Adrenal gland (tissue), 12 donors: ENCODE measurements around the gene CDRT4. TPM values are rescaled to one million over a fixed set of nuclear protein-coding genes. Genes with fewer than 3 reads are reported as not detected.
A peak's percentile ranks its signal among the peaks of the same experiment; 100 is the strongest.

Experiments
- DNase-seq, 7 donors: peaks; one replicate each; pipeline ENCODE4 v3.0.0-alpha.2; 2019 to 2020
- H3K27ac ChIP-seq, 5 donors: fragments of 200-600 bp; sonication (generic) in 4 of 5; 1 replicate in 3 of 5; 2 replicates in 2 of 5; pipeline versions ENCODE4 v1.5.1 to v1.8.0; 2016 to 2020; ENCODE audit warnings: mild to moderate bottlenecking in 1 of 5
- H3K27me3 ChIP-seq: fragments of 200-600 bp; 2 replicates; pipeline ENCODE4 v1.8.0; 2021
- H3K36me3 ChIP-seq, 2 donors: fragments of 200-600 bp; replicated peaks in 1 of 2; 1 replicate in 1 of 2; 2 replicates in 1 of 2; pipeline versions ENCODE4 v1.5.1 to v1.8.0; 2018 to 2022
- H3K4me1 ChIP-seq, 2 donors: fragments of 200-600 bp; replicated peaks in 1 of 2; 1 replicate in 1 of 2; 2 replicates in 1 of 2; pipeline versions ENCODE4 v1.5.1 to v1.8.0; 2018 to 2021
- H3K4me3 ChIP-seq, 4 donors: fragments of 200-600 bp; sonication (generic) in 3 of 4; one replicate each; pipeline ENCODE4 v1.5.1; 2016 to 2018
- H3K9me3 ChIP-seq, 3 donors: fragments of 200-600 bp; sonication (generic) in 1 of 3; replicated peaks in 1 of 3; 1 replicate in 2 of 3; 2 replicates in 1 of 3; pipeline versions ENCODE4 v1.5.1 to v1.8.0; 2016 to 2021
- POLR2A ChIP-seq, 2 donors: fragments of 450-650 bp; IDR thresholded peaks; one replicate each; pipeline ENCODE4 v1.6.1; 2017; ENCODE audit warnings: antibody characterized with exemption in 2 of 2, mild to moderate bottlenecking in 2 of 2, moderate library complexity in 1 of 2
- whole genome bisulfite sequencing, 4 donors: extraction: QIAGEN DNeasy Blood & Tissue Kit in 2 of 4; methylation state at CpG; one replicate each; pipeline versions ENCODE4 v1.1.5 to v1.1.7; 2013 to 2017; 5-methylcytosine and 5-hydroxymethylcytosine counted together
- intact Hi-C, 2 donors: fragments of 100-400 bp; cut with DNase I; formaldehyde crosslinking; loops; one replicate each; pipeline versions ENCODE4 v1.14.1 to v1.15.0; 2022 to 2023
- polyA plus RNA-seq, 3 donors: library from polyadenylated mRNA; stranded (reverse); fragments of 200-250 nt in 2 of 3; fragments of 350-450 nt in 1 of 3; fragmentation: Illumina TruSeq in 1 of 3; extraction: RNeasy Lipid Tissue Mini Kit (QIAGEN cat#74804) in 1 of 3; gene quantifications; one replicate each; pipeline ENCODE4 v1.2.3, GENCODE V29; 2013 to 2014
- total RNA-seq, 9 donors: library from RNA; depleted of rRNA in 4 of 9; stranded (reverse); fragments of >200 nt in 4 of 9; fragments of 120-200 nt in 1 of 9; fragmentation: NEBNext Ultra II Directional in 1 of 9; extraction: Animal tissue kit (Norgen Biotek cat#: 25700) in 1 of 9; gene quantifications; one replicate each; pipeline versions ENCODE4 v1.1.0 to v1.2.4, GENCODE V29; 2013 to 2023
- TF ChIP-seq, protein P1 (sequence below), 6 experiments: fragments of 450-650 bp in 4 of 6; fragments of 200-600 bp in 2 of 6; sonication (generic) in 1 of 6; IDR thresholded peaks; 1 replicate in 5 of 6; 2 replicates in 1 of 6; pipeline versions ENCODE4 v1.5.1 to v1.8.0; 2016 to 2021; ENCODE audit warnings: antibody characterized with exemption in 6 of 6, mild to moderate bottlenecking in 2 of 6, moderate library complexity in 1 of 6
- donor health status: healthy with polysubstance abuse.
- donor health status: Bipolar disorder and iron deficiency.
- donor health status: DM: yes; HTN: yes; CAD: no.
- donor health status: DM: no; HTN: no; CAD: no.
- donor health status: DM: no; HTN: no; CAD: no.
- donor health status: DM: yes; HTN: yes; CAD: no.

The CDRT4 gene
- total and polyA plus RNA-seq, 12 donors, result 1.5 to 49.6 (median 11.5) TPM

DNA sequence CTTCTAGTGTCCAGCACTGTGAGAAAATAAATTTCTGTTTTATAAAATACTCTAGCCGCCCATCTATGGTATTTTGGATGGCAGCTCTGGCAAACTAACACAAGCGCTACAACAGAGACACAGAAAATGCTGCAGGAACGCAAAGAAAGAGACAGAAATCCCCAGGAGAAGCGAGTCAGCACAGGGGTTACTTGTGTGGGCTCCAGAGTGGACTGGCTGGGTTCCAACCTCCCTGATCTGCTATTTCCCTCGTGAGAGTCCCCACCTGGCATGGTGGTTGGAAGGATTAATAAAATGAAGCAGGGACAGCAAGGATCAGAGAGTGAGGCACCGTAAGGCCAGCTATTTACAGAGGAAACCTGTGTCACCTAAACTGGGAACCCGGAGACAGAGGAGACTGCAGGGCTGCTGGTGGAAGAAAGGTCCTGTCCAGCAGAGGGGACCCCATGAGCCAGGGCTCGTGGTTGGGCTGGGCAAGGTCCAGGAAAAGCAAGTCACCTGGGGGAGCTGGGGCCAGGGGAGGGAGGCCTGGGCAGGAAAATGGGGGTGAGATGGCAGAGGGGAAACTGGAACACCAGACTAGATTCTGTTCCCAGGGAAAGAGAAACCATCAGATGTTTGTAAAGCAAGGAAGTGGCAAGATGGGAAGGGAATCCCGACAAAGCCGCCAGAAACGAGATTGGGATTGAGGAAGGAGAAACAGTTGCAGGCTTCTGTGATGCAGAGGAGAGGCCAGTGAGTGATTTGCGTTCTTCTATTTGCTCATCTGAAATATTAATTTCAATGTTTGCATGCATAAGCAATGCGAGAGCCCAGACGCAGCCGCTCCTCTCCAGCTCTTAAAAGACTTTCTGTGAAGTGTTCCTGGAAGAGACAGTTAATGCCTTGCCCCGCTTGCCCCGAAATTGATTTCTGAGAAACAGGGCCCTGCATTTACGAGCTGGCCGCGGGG lies 63.0 kb downstream of the CDRT4 start:
- peak in 1 of 7 donors; percentile 43 for DNase-seq
- no peak overlapping the region for H3K27ac ChIP-seq
- H3K36me3 ChIP-seq, result no peaks in the 10 kb centered on the region
- H3K9me3 ChIP-seq, result no peaks in the 10 kb centered on the region
- no peaks in the 10 kb centered on the region for H3K27me3 ChIP-seq
- intact Hi-C loops, result no loop called here
- no peak overlapping the region for H3K4me3 ChIP-seq
- 78 to 88% (median 85%) methylated on average over 20 of the region's 20 CpGs for WGBS, 4 donors
- peaks cover 0 to 2% of the 10 kb centered on the region in 2 donors for H3K4me1 ChIP-seq
- TF ChIP-seq, protein P1, sequence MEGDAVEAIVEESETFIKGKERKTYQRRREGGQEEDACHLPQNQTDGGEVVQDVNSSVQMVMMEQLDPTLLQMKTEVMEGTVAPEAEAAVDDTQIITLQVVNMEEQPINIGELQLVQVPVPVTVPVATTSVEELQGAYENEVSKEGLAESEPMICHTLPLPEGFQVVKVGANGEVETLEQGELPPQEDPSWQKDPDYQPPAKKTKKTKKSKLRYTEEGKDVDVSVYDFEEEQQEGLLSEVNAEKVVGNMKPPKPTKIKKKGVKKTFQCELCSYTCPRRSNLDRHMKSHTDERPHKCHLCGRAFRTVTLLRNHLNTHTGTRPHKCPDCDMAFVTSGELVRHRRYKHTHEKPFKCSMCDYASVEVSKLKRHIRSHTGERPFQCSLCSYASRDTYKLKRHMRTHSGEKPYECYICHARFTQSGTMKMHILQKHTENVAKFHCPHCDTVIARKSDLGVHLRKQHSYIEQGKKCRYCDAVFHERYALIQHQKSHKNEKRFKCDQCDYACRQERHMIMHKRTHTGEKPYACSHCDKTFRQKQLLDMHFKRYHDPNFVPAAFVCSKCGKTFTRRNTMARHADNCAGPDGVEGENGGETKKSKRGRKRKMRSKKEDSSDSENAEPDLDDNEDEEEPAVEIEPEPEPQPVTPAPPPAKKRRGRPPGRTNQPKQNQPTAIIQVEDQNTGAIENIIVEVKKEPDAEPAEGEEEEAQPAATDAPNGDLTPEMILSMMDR (IDR thresholded peaks at IDR 0.05), result no peak
- TF ChIP-seq POLR2A (IDR thresholded peaks at IDR 0.05), result no peak

DNA sequence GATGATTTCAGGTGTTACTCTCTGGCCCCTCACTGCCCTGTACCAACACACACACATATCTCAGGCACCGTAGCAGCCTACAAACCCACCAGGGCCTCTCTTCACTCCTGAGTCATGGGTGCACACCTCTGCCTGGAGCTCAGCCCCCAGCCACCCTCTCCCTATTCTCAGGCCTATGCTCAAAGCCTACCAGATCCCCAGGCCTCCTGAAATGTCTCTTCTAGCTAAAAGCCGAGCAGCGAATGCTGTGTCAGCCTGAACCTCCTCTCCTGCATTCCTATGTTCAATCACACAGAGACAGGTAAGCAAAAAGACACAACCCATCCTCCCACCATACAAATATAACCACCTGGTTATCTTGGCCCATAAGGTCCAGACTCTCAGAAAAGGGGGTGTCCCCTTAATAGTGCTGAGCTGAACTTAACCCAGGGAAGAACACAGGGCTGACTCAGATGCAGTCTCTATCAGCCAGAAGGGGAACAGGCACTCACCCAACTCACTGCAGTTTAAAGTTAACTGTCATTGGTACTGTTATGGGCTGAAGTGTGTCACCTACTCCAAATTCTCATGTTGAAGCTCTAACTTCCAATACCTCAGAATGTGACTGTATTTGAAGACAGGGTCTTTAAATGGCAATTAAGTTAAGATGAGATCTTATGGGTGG lies 64.0 kb downstream of the CDRT4 start:
- Histone ChIP-seq H3K27ac (no peak overlapping the region), H3K36me3 (no peaks in the 10 kb centered on the region), H3K9me3 (no peaks in the 10 kb centered on the region), H3K27me3 (no peaks in the 10 kb centered on the region), H3K4me1 (peaks cover 7 to 11% of the 10 kb centered on the region in 2 donors), H3K4me3 (no peak overlapping the region)
- DNase-seq, result peak in 1 of 7 donors; percentile 5
- TF ChIP-seq, protein P1 (IDR thresholded peaks at IDR 0.05), result no peak
- no peak for TF ChIP-seq POLR2A (IDR thresholded peaks at IDR 0.05)
- 53 to 96% (median 84%) methylated on average over 3 of the region's 3 CpGs for WGBS, 4 donors
- intact Hi-C loops, result no loop called here

DNA sequence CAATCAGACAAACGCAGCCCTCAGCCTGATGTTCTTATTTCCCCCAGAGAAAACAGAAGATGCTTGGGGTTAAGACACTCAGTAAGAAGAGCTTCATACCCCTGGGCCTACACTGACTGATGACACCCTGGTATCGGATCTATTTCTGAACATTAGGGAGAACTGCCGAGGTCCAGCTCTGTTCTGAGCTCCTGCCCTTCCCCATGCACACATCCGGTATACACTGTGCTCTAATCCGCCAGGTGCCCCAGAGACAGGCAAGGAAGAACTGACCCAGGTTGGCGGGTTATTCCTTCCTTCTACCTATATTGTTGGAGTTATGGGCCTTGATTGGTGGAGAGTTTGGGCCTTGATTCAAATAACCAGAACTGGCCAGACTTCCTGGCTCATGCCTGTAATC lies 68.0 kb downstream of the CDRT4 start:
- 92 to 100% (median 95%) methylated on average over 6 of the region's 6 CpGs for WGBS, 4 donors
- Histone ChIP-seq H3K9me3 (no peaks in the 10 kb centered on the region), H3K4me3 (no peak overlapping the region), H3K27me3 (no peaks in the 10 kb centered on the region), H3K4me1 (peaks cover 14 to 20% of the 10 kb centered on the region in 2 donors), H3K36me3 (no peaks in the 10 kb centered on the region), H3K27ac (peak overlapping the region in 3 of 5 donors; percentile 48 to 61 (median 50))
- TF ChIP-seq, protein P1 (IDR thresholded peaks at IDR 0.05), result no peak
- no peak for TF ChIP-seq POLR2A (IDR thresholded peaks at IDR 0.05)
- intact Hi-C loops, result no loop called here
- DNase-seq, result no peak

DNA sequence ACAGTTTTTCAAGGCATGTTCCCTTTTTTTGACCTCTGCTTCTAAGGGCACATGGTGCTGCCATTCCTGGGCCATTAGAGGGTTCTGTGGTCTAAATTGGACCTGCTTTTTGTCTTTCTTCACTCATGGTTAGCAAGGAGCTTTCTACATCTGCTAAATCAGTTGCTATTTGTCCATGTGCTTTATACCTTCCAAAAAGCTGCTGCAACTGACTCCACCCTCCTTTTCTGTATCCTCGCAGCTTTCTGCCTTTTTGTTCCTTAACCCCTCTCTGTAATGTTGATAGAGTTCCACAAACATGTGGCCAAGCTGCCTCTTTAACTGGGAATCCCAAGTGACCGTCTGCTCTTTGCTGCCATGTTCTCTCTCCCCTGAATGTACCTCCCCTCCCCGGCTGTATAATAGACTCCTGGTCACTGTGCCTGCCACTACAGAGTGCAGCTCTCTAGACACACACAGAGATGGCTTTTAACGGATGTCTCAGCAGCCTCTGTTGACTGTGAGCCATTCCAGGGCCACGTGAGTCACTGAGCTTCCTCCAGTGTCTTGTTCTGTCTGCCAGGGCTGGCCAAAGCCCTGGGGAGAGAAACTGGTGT lies 68.6 kb downstream of the CDRT4 start:
- WGBS, 4 donors, result 18 to 30% (median 24%) methylated on average over 3 to 5 of the region's 5 CpGs
- Histone ChIP-seq H3K4me3 (no peak overlapping the region), H3K27me3 (no peaks in the 10 kb centered on the region), H3K27ac (peak overlapping the region in 3 of 5 donors; percentile 48 to 61 (median 50)), H3K9me3 (no peaks in the 10 kb centered on the region), H3K4me1 (peaks cover 14 to 20% of the 10 kb centered on the region in 2 donors), H3K36me3 (no peaks in the 10 kb centered on the region)
- DNase-seq, result peak; percentile 56 to 83 (median 77)
- TF ChIP-seq, protein P1 (IDR thresholded peaks at IDR 0.05), result no peak
- peak in 1 of 2 donors; percentile 26 for TF ChIP-seq POLR2A (IDR thresholded peaks at IDR 0.05)
- intact Hi-C loops, result no loop called here
